DOHH2 (cell line): ENCODE results near the gene SYNCRIP.

Experiments used
- EZH2phosphoT487 ChIP-seq: fragments of 200-600 bp; sonication (generic); IDR thresholded peaks from 2 replicates; pipeline ENCODE4 v1.6.1; 2017; ENCODE audit warnings: borderline replicate concordance, mild to moderate bottlenecking, antibody characterized with exemption, low read length, moderate library complexity, mixed read lengths
- TF ChIP-seq, protein P1 (sequence below): fragments of 200-600 bp; sonication (generic); IDR thresholded peaks from one replicate; pipeline ENCODE4 v1.5.1; 2014; ENCODE audit warnings: antibody characterized with exemption, mild to moderate bottlenecking, low read depth, low read length; ENCODE audit not compliant: poor library complexity, severe bottlenecking

DNA sequence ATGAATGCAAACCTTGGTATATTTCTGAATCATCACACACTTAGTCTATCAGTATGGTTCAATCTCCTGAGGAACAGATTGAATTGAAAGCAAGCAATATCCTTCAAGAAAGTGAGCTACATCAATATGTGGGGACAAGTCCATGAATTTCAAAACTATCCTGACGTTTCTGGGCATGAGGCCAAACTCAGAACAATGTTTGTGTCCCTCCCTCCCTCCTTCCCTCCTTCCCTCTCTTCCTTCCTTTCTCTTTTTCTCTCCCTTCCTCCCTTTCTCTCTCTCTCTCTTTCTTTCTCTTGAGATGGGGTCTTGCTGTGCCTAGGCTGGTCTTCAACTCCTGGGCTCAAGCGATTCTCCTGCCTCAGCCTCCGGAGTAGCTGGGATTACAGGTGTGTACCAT lies 27.9 kb upstream of the SYNCRIP start:
- TF ChIP-seq, protein P1, sequence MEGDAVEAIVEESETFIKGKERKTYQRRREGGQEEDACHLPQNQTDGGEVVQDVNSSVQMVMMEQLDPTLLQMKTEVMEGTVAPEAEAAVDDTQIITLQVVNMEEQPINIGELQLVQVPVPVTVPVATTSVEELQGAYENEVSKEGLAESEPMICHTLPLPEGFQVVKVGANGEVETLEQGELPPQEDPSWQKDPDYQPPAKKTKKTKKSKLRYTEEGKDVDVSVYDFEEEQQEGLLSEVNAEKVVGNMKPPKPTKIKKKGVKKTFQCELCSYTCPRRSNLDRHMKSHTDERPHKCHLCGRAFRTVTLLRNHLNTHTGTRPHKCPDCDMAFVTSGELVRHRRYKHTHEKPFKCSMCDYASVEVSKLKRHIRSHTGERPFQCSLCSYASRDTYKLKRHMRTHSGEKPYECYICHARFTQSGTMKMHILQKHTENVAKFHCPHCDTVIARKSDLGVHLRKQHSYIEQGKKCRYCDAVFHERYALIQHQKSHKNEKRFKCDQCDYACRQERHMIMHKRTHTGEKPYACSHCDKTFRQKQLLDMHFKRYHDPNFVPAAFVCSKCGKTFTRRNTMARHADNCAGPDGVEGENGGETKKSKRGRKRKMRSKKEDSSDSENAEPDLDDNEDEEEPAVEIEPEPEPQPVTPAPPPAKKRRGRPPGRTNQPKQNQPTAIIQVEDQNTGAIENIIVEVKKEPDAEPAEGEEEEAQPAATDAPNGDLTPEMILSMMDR, result no peak
- TF ChIP-seq EZH2phosphoT487, result no peak
